Neuron (in vitro differentiated cells): ENCODE data around the gene KRT81.

Experiments
- H2AFZ ChIP-seq: one replicate; pipeline ENCODE4 v1.6.1; 2013; ENCODE audit warnings: low read depth, mild to moderate bottlenecking, inconsistent platforms, low read length, moderate library complexity
- H3K27me3 ChIP-seq: one replicate; pipeline ENCODE4 v1.6.1; 2013; ENCODE audit warnings: low read length; ENCODE audit not compliant: insufficient read depth
- H3K36me3 ChIP-seq: one replicate; pipeline ENCODE4 v1.6.1; 2013; ENCODE audit warnings: low read length; ENCODE audit not compliant: insufficient read depth
- H3K4me1 ChIP-seq: one replicate; pipeline ENCODE4 v1.6.1; 2013; ENCODE audit warnings: low read length; ENCODE audit not compliant: insufficient read depth
- H3K4me3 ChIP-seq: 2 replicates; pipeline ENCODE4 v1.5.1; 2013; ENCODE audit warnings: mild to moderate bottlenecking, low read length, moderate library complexity
- H3K9me3 ChIP-seq: one replicate; pipeline ENCODE4 v1.6.1; 2013; ENCODE audit warnings: low read length

KRT81 gene

GRCh38 chr12:52291267-52291935 is at the start of gene KRT81:
KRT81 (minus strand) TSS chr12:52291534; CDS start chr12:52291465, 69 bp downstream.
- Histone ChIP-seq H3K9me3 (no peaks in the 10 kb centered on the region), H3K4me3 (no peak within 1 kb of the TSS), H3K36me3 (no peaks in the 10 kb centered on the region), H2AFZ (no peak within 1 kb of the TSS), H3K27me3 (no peaks in the 10 kb centered on the region), H3K4me1 (no peaks in the 10 kb centered on the region)

- H3K4me3 ChIP-seq: no peak overlapping the region
- H3K36me3 ChIP-seq: no peaks in the 10 kb centered on the region
- no peaks in the 10 kb centered on the region for H3K4me1 ChIP-seq
- H3K27me3 ChIP-seq: peaks cover 2% of the 10 kb centered on the region
- no peaks in the 10 kb centered on the region for H3K9me3 ChIP-seq
- H2AFZ ChIP-seq: no peak overlapping the region
These were observed 47.1 kb upstream of the KRT81 start for GRCh38 chr12:52338241-52338960.

GRCh38 chr12:52337054-52337453 is 45.7 kb upstream of the KRT81 start:
- Histone ChIP-seq H3K4me3 (no peak overlapping the region), H3K36me3 (no peaks in the 10 kb centered on the region), H3K9me3 (no peaks in the 10 kb centered on the region), H3K4me1 (no peaks in the 10 kb centered on the region), H2AFZ (no peak overlapping the region), H3K27me3 (peaks cover 2% of the 10 kb centered on the region)

GRCh38 chr12:52336641-52337040 is 45.3 kb upstream of the KRT81 start:
- H3K9me3 ChIP-seq: no peaks in the 10 kb centered on the region
- H3K4me3 ChIP-seq: no peak overlapping the region
- peaks cover 2% of the 10 kb centered on the region for H3K27me3 ChIP-seq
- no peaks in the 10 kb centered on the region for H3K36me3 ChIP-seq
- H3K4me1 ChIP-seq: no peaks in the 10 kb centered on the region
- H2AFZ ChIP-seq: no peak overlapping the region

- Histone ChIP-seq H3K27me3 (peaks cover 5% of the 10 kb centered on the region), H3K36me3 (no peaks in the 10 kb centered on the region), H3K4me1 (no peaks in the 10 kb centered on the region), H2AFZ (no peak overlapping the region), H3K4me3 (no peak overlapping the region), H3K9me3 (no peaks in the 10 kb centered on the region)
These were observed 44.4 kb upstream of the KRT81 start for GRCh38 chr12:52335598-52336262.

GRCh38 chr12:52334185-52334584 is 42.9 kb upstream of the KRT81 start:
- Histone ChIP-seq H3K4me3 (no peak overlapping the region), H3K4me1 (no peaks in the 10 kb centered on the region), H3K36me3 (no peaks in the 10 kb centered on the region), H2AFZ (no peak overlapping the region), H3K9me3 (no peaks in the 10 kb centered on the region), H3K27me3 (peaks cover 5% of the 10 kb centered on the region)

- Histone ChIP-seq H3K36me3 (no peaks in the 10 kb centered on the region), H3K27me3 (peaks cover 2% of the 10 kb centered on the region), H2AFZ (no peak overlapping the region), H3K4me3 (no peak overlapping the region), H3K9me3 (no peaks in the 10 kb centered on the region), H3K4me1 (no peaks in the 10 kb centered on the region)
These were observed 42.0 kb upstream of the KRT81 start for GRCh38 chr12:52333321-52333720.

GRCh38 chr12:52332381-52332780 is 41.0 kb upstream of the KRT81 start:
- Histone ChIP-seq H2AFZ (no peak overlapping the region), H3K4me1 (no peaks in the 10 kb centered on the region), H3K36me3 (no peaks in the 10 kb centered on the region), H3K4me3 (no peak overlapping the region), H3K9me3 (no peaks in the 10 kb centered on the region), H3K27me3 (peaks cover 2% of the 10 kb centered on the region)

- Histone ChIP-seq H3K4me3 (no peak overlapping the region), H3K4me1 (no peaks in the 10 kb centered on the region), H3K36me3 (no peaks in the 10 kb centered on the region)
These were observed 40.5 kb upstream of the KRT81 start for GRCh38 chr12:52331833-52332232.

GRCh38 chr12:52331039-52331438 is 39.7 kb upstream of the KRT81 start:
- Histone ChIP-seq H3K9me3 (no peaks in the 10 kb centered on the region), H3K4me3 (no peak overlapping the region), H3K4me1 (no peaks in the 10 kb centered on the region), H3K36me3 (no peaks in the 10 kb centered on the region), H3K27me3 (peaks cover 2% of the 10 kb centered on the region), H2AFZ (no peak overlapping the region)

More at GRCh38 chr12:52331833-52332232, 40.5 kb upstream of the KRT81 start:
- Histone ChIP-seq H3K27me3 (peaks cover 2% of the 10 kb centered on the region), H2AFZ (no peak overlapping the region), H3K9me3 (no peaks in the 10 kb centered on the region)

GRCh38 chr12:52327830-52328500 is 36.6 kb upstream of the KRT81 start:
- no peaks in the 10 kb centered on the region for H3K36me3 ChIP-seq
- H3K4me1 ChIP-seq: no peaks in the 10 kb centered on the region
- H3K27me3 ChIP-seq: peaks cover 2% of the 10 kb centered on the region
- H3K9me3 ChIP-seq: no peaks in the 10 kb centered on the region
- no peak overlapping the region for H2AFZ ChIP-seq
- H3K4me3 ChIP-seq: no peak overlapping the region

- Histone ChIP-seq H3K9me3 (no peaks in the 10 kb centered on the region), H3K27me3 (peaks cover 2% of the 10 kb centered on the region), H2AFZ (no peak overlapping the region), H3K4me1 (no peaks in the 10 kb centered on the region), H3K36me3 (no peaks in the 10 kb centered on the region), H3K4me3 (no peak overlapping the region)
These were observed 35.9 kb upstream of the KRT81 start for GRCh38 chr12:52327052-52327829.
